ENCODE results near the gene CGB7.

The CGB7 gene

GRCh38 chr19:49070416-49070815 is 12.9 kb upstream of the CGB7 start:
- Histone ChIP-seq H3K27me3 (replicated peaks) (peaks cover 19% of the 10 kb centered on the region), H3K27ac (no peak overlapping the region), H3K4me3 (ENCODE audit: low read depth, low read length) (no peak overlapping the region), H3K36me3 (replicated peaks) (no peaks in the 10 kb centered on the region)
- no peak for TF ChIP-seq CTCF (IDR thresholded peaks at IDR 0.05; ENCODE audit: low read depth, low read length, missing control alignments)
- in situ Hi-C loops (cut with HindIII; ENCODE audit: low pct_ligation_motif_present, low sequenced_read_pairs), result no loop called here
- no peak for DNase-seq

DNA sequence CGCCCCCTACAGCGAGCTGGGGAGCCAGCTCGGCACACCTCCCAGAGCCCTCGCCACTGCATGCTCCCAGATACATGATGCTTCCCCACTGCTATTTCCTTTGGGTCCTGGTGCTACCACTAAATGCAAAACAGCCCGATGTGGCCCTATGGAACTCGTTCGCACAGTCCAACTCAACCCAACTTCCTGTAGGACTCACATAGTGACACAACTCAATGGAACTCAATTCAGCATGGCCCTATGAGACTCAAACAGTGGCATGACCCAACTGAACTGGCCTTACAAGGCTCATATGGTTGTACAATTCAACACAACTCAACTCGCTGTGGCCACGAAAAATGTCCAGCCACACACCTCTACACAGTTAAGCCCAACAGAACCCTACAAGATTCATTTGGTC is 11.5 kb upstream of the CGB7 start:
- TF ChIP-seq CTCF (IDR thresholded peaks at IDR 0.05; ENCODE audit: low read depth, low read length, missing control alignments), result no peak

GRCh38 chr19:49067554-49067953 is 10.0 kb upstream of the CGB7 start:
- in situ Hi-C loops (cut with HindIII; ENCODE audit: low pct_ligation_motif_present, low sequenced_read_pairs), result no loop called here
- peaks cover 12% of the 10 kb centered on the region for H3K27me3 ChIP-seq (replicated peaks)
- H3K27ac ChIP-seq, result no peak overlapping the region
- no peak for DNase-seq
- no peak for TF ChIP-seq CTCF (IDR thresholded peaks at IDR 0.05; ENCODE audit: low read depth, low read length, missing control alignments)
- H3K36me3 ChIP-seq (replicated peaks), result no peaks in the 10 kb centered on the region
- no peak overlapping the region for H3K4me3 ChIP-seq (ENCODE audit: low read depth, low read length)

More for the DNA sequence above, 11.5 kb upstream of the CGB7 start:
- no peak for DNase-seq
- Histone ChIP-seq H3K36me3 (replicated peaks) (no peaks in the 10 kb centered on the region), H3K27ac (no peak overlapping the region), H3K27me3 (replicated peaks) (peaks cover 20% of the 10 kb centered on the region), H3K4me3 (ENCODE audit: low read depth, low read length) (no peak overlapping the region)
- in situ Hi-C loops (cut with HindIII; ENCODE audit: low pct_ligation_motif_present, low sequenced_read_pairs), result no loop called here

GRCh38 chr19:49065905-49066512 is 8.5 kb upstream of the CGB7 start:
- H3K27me3 ChIP-seq (replicated peaks), result peaks cover 8% of the 10 kb centered on the region
- in situ Hi-C loops (cut with HindIII; ENCODE audit: low pct_ligation_motif_present, low sequenced_read_pairs), result no loop called here
- no peak overlapping the region for H3K4me3 ChIP-seq (ENCODE audit: low read depth, low read length)
- DNase-seq, result no peak
- no peak for TF ChIP-seq CTCF (IDR thresholded peaks at IDR 0.05; ENCODE audit: low read depth, low read length, missing control alignments)
- H3K36me3 ChIP-seq (replicated peaks), result no peaks in the 10 kb centered on the region
- H3K27ac ChIP-seq, result no peak overlapping the region

DNA sequence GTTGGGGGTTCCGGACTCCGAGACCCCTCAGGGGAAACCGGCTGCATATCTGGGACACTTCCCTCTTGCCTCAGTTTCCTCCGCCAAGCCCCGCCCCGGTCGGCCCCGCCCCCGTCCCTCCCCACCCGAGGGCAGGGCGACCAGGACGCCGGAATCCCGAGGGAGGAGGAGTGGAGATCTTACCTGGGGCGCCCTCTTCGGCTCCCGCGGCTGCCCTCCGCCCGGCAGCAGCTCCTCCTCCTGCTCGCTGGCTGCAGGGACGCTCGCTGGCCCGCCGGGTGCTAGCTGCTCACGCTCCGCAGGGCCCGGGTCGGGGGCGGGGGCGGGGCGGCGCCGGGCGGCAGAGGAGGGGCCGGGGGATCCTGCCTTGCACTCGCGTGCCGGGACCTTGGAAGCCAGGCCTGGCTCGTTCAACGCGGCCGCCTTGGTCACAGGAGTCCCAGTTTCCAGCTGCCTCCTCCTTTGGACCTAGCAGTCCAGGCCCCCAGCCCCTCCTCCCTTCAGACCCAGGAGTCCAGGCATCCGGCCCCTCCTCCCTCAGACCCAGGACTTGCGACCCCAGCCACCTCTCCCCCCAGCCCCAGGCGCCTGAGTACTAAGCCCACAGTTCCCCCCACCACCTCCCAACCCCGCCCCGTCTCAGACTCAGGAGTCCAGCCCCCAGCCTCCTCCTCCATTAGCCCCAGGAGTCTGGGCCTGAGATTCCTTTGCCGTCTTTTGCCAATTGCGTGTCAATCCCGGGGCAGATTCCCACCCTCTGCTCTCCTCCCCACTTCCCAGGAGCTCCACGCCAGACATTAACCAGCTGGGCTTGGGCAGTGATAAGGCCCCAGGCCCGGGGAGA is 7.4 kb upstream of the CGB7 start, which contains the start of gene NTF4:
NTF4 (minus strand) TSS at position 51 of the 844 bp plus-strand sequence. CDS start 2,821 bp downstream, outside the sequence.
- H3K4me3 ChIP-seq (ENCODE audit: low read depth, low read length), result peak within 1 kb of the TSS; percentile 29
- DNase-seq, result no peak
- H3K36me3 ChIP-seq (replicated peaks), result no peaks in the 10 kb centered on the region
- TF ChIP-seq CTCF (IDR thresholded peaks at IDR 0.05; ENCODE audit: low read depth, low read length, missing control alignments), result no peak
- peaks cover 8% of the 10 kb centered on the region for H3K27me3 ChIP-seq (replicated peaks)
- in situ Hi-C loops (cut with HindIII; ENCODE audit: low pct_ligation_motif_present, low sequenced_read_pairs), result no loop called here
- H3K27ac ChIP-seq, result no peak within 1 kb of the TSS
